ENCODE measurements around the gene BSG.
"Not testable (repeated sequence)": the region's sequence is repeated elsewhere in the genome, so short reads cannot be mapped to it uniquely, and the experiment has no call there.

BSG gene

DNA sequence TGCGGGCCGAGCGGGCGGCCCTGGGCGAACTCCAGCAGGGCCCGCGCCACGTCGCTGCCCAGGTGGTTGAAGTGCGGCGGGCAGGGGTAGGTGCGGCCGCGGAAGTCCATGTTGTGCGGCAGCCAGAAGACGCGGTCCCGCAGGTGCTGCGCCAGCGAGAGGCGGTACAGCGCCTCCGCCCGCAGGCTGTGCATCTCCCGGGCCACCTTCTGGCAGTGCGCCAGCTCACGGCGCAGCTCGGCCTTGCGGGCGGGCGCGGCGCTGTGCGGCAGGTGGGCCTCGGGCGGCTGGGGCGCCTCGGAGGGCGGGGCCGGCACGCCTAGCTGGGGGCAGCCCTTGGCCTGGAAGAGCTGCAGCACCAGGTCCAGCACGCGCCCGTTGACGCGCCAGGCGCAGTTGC, 48.8 kb downstream of the BSG start:
- DNase-seq = not testable (repeated sequence)

DNA sequence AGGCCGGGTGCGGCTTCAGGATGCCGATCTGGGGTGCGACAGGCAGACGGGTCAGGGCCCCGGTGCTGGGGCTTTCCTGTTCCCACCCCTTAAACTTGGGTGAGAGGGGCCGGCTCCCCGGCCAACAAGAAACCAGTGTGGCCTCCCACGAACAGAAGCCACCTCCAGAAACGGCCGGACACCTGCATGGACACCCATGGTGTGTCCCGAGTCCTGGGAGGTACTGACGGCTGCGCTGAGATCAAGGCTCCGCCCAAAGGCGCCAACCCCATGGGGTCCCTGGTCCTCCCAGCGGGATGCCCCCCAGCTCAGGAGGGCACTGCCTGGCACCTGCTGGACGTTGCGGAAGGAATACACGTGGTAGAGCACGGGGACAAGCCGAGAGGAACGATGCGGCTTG, 49.4 kb downstream of the BSG start:
- DNase-seq = no peak

GRCh38 chr19:622666-623065, 50.3 kb downstream of the BSG start:
- no peak for DNase-seq

DNA sequence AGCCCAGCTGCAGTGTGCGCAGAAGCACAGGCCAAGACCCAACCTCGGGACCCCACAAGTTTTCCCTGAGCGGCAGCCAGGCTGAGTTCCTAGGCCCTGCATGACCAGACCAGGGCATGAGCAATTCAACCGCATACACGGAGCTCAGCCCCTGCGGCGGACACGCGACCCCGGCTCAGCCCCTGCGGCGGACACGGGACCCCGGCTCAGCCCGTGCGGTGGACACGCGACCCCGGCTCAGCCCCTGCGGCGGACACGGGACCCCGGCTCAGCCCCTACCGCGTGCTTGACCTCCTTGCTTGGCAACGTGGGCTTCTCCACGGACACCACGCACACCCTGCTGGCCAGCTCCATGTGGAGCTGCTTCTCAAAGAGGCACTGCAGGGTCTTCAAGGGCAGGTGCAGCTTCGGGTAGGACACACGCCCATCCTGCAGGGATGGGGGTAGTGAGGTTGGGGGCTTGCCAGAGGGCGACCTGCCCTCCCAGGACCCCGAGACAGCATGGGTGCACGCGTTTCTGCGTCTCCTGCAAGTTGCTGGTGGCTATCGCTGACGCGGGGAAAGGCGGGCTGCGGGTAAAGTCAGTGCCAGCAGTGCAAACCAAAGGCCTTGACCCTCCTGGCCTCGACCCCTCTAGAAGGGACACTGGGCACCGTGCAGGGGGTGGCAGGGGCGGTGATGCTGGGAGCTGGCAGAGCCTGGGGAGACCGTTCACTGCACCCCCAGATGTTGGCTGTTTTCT, 51.0 kb downstream of the BSG start:
- DNase-seq = no peak

- DNase-seq = no peak
Observed at GRCh38 chr19:623974-624373, 51.6 kb downstream of the BSG start.

DNA sequence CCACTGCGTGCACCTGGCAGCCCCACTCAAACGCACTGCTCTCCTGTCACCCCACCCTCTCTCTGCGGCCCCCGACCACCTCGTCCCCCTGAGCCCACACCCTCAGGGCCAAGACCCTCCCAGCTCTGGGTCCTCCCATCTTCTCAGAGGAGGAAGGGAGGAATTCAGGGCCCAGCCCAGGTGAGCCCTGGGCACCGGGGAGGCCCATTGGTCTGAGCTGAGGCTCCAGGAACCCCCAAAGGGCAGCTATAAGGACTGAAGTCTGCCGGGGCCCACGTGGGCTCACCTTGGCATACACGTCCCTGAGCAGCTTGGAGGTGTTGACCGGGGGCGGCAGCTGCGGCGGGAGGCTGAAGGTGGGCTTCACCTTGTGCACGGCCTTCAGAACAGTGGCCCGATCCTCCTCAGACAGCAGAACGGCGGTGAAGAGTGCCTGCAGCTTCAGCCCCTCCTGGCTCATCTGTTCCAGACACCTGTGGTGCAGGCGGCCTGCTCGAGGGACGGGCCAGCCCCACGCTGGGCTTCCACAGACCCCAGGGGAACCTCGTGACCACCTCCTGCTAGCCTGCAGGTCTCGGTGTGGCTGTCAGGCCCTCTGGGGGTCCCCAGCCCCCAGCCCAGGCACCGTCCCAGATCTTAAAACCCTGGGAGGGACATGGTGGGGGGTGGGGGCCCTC, 52.2 kb downstream of the BSG start:
- DNase-seq = no peak

GRCh38 chr19:625257-625656, 52.9 kb downstream of the BSG start:
- no peak for DNase-seq

GRCh38 chr19:626566-626965, 54.2 kb downstream of the BSG start:
- not testable (repeated sequence) for DNase-seq

DNA sequence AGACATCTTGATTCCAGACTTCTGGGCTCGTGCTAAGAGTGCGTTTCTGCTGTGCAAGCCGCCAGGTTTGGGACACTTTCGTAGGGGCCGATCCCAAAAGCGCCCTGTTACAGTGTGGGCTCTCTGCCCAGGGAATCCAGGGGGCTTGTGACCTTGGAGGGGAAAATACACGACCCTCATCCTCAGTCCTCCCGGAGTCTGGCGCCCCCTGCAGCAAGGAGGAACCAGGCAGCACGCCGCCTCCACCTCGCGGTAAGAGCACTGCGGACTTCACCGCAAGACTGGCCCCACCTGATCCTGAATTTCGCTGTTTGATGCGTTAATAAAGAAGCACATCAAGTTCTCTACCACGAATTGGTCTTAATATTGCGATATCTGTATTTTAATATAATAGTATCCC, 55.8 kb downstream of the BSG start:
- no peak for DNase-seq

DNA sequence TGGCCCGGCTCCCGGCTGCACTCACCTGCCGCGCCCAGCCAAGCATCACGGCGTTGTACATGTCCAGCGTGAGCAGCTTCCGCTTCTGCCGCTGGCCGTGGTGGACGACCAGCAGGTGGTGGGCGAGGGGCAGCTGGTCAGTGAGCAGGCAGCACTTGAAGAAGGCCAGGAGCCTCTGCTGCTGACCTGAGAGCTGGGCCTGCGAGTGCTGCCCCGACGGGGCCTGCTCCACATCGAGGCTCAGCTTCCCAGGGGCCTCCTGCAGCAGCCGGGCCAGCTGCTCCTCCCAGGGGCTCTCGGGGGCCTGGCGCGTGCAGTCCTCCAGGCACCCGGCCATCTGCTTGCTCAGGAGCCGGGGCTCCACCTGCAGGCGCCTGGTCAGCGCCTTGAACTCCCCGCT, 57.1 kb downstream of the BSG start:
- DNase-seq = not testable (repeated sequence)

GRCh38 chr19:629961-630714, 57.7 kb downstream of the BSG start:
- no peak for DNase-seq

DNA sequence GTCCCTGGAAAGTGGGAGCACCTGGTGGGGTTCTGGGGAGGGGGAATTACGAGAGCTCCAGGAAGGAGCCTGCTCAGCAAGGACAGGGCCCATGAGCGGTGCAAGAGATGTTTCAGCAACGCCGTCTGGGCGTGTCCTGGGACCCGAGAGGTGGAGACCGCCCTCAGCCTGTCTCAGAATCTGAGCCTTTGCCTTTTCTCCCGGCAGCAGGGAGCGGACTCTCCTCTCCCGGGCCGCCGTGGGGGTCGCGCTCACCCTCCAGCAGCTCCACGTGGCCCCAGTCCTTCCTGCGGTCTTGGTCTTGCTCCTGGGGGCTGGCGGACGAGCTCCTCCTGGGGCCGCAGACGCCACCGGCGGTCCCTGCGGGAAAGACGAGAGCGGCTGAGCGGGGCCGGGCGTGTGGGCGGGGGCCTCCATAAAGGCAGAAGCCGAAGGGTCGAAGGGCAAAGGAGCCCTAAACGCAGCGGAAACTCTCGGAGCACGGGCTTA, 60.2 kb downstream of the BSG start:
- no peak for DNase-seq

All from NCI-H187 (cell line).